Ramos (cell line): ENCODE results near the gene GP5.

ENCODE experiments used
- in situ Hi-C: fragments of 300-500 bp; cut with MboI; formaldehyde crosslinking; loops from one replicate; pipeline ENCODE4 v1.14.3; 2022; ENCODE audit warnings: low sequenced_read_pairs; ENCODE audit not compliant: unreplicated experiment

GP5 gene

DNA sequence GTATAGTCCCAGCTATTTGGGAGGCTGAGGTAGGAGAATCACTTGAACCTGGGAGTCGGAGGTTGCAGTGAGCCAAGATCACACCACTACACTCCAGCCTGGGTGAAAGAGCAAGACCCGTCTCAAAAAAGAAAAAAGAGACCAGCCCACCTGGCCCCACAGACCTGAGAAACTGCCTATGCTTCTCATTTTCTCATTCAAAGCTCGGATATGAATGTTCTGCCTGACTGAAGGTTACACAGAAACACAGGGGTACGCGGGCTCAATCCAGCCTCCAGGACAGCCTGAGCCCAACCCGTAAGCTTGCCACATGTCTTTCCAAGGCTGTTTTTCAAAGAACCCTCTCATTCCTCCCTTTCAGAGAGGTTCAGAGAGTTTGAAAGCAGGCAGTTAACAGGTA lies 19.8 kb downstream of the GP5 start:
- in situ Hi-C loops = no loop called here

DNA sequence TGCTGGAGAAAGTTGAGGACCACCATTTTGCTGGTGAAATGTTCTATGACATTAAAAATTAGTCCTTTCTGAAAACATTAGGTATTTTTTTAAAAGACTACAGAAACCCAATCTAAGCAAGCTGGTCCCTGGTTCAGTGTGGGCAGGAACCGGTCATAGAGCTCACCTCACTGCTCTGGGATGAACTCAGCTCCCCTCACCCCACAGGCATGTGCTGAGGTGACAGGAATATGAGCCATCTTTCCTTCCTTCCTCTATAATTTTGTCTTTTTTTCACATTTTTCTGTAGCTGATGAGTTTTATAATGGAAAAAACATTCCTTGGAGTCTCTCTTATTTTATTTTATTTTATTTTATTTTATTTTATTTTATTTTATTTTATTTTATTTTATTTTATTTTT lies 21.4 kb downstream of the GP5 start:
- in situ Hi-C loops = no loop called here

DNA sequence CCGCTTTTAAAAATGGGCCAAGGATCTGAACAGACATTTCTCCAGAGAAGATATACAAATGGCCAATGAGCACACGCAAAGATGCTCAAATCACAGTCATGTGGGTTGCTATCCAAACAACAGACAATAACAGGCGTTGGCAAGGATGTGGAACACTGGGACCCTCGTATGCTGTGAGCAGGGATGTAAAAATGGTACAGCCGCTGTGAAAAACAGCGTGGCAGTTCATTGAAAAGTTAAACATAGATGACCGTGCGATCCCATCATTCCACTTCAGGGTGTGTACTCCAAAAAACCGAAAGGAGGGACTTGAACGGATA lies 22.9 kb downstream of the GP5 start:
- in situ Hi-C loops = no loop called here

DNA sequence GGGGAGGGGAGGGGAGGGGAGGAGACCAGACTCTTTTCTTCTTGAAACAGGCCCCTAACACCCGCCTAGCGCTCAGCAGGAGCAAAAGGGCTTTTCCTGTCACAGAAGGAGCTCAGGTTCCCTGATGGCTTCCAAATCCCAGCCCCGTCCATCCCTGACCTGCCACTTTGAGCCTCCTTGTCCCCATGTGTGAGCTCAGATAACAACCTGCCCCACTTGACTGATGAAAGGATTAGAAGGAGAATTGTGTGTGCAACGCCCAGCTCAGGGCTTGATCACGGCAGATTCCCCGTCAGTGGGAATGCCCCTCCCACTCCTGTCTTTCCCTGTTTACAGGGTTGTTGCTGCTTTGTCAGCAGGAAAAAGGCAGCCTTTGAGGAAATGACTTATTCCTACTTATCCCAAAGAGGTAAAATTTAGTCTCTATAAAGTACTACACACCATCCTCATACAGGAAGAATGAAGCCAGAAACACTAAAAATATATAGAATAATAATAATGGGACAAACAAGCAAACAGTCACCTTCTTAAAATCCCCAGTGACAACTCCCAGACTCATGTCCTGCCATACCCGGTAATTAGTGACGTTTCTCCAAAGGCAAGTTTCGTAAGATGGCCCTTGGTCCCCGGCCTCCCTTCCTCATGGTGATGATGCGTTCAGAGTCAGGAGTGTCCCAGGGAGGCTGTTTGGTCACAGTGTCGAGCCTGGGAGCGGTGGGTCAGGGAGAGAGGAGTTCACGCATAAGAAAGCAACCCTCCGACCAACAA lies 23.4 kb downstream of the GP5 start:
- in situ Hi-C loops = no loop called here

DNA sequence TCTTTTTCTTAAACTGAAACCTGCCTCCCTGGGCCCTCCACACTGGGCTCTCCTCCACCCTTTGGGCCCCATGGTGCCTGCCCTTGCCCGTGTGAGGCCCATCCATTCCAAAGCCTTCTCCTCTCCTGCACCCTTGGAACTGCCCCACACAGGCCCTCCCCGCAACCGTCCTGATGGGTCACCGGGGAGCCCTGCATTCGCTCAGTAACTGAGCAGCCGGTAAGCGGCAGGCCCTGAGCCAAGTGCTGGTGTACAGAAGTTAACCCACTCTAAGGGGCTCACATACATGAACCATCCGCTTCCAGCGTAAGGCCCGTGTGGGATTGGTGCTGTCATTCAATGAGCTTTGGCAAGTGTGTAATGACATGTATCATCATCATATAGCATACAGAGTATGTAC lies 24.1 kb downstream of the GP5 start:
- in situ Hi-C loops = no loop called here

DNA sequence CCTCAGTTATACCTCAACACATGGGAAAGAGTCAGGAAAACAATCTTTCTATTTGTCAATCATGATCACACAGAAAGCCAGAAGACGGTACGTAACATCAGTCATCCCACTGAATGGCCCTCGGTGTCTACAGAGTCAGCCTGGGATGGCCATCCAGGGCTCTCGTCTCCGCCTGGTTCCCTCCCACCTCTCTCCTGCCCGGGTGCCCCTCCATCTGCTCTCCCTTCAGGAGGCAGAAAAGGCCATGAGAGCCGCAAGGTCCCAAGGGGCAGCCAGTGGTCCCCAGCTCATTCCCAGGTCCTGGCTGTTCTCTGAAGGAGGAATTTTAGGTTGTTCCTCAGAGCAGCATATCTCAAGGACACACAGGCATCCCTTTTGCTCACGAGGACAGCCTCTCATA lies 25.2 kb downstream of the GP5 start:
- in situ Hi-C loops = no loop called here

DNA sequence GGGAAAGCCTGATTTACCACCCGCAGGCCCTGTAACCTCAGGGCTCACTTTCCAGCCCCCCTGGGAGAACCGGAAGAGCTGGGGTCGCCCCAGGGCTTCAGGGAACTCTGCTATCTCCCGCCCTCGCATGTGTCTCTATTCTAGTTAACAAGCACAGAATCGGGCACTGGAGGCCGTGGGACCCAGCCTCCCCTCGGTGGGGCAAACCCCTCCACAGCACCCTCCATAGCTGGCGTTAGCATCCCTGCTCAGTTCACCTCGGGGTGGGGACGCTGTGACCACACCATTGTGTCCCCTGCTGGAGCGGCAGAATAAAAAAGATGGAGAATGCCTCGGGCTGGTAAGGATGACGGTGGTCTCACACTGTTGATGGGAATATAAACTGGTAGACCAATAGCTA lies 26.0 kb downstream of the GP5 start:
- in situ Hi-C loops = no loop called here

DNA sequence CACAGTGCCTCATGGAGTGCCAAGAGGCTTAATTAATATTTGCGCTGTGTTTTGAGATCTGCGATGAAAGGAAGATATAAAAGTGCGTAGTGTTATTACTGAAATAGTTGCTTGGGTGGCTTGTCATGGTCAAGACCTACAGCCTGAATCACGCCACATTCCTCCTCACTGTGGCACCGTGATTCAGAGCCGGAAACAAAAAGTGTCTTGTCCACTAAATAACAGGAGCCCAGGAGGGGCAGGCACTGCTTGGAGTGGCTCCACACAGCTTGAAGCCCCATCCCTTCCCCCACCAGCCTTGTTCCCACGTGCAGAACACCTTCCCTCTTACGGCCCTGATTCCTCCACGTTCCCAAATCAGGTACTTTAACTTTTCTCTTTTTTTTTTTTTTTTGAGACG lies 28.3 kb downstream of the GP5 start:
- in situ Hi-C loops = no loop called here

DNA sequence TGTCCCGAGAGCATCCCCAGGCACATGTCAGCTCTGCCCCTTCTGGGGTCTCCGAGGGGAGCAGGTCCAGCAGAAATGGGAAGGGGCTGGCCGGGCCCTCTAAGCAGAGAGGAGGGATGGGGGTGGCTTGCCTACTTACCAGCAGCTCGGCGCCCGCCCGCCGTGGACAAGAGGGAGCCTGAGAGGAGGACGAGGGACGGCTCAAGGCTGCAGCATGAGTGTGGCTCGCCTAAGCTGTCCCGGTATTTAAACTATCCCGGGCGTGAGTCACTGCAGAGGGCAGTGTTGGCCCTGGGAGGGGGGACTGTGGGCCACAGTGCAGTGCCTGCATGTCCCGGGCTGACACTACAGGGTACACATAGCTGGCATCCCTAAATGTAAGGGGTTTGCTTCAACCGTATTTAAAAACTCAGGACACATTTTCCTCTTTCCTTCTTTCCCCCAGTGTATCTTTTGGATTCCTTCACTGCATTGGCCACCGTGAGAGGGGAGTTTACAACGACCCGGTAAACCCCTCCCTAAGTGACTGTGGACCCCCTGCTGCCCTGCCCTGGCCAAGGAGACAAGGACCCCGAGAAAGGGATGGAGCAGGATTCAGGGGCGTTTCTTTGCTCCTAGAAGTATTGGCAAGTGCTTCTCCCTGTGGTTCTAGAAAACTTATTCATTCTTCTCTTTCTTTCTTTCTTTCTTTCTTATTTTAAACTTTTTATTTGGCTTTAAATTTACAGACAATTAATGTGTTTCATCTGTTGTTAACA lies 29.4 kb downstream of the GP5 start, which contains the start of gene LRRC15:
LRRC15 (minus strand) TSS at position 222 of the 758 bp plus-strand sequence. CDS start 8,700 bp downstream, outside the sequence.
- in situ Hi-C loops = no loop called here

DNA sequence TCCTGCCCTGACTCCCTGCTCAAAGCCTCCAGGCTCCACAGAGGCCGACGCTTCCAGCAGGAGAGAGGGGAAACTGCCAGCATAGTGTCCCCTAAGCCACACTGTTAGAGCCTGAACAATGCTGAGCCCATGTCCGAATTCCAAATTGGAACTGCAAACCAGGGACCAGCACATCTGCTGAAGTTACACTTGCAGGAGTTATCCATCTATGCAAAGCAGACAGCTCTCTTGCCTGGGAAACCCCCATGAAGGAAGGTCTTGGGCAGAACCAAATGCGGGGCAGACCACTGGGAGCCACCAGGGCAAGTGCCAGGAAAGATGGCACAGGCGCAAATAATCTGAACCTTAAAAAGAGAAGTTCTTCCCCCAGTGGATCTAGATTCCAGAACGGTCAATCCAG lies 30.1 kb downstream of the GP5 start:
- in situ Hi-C loops = no loop called here

DNA sequence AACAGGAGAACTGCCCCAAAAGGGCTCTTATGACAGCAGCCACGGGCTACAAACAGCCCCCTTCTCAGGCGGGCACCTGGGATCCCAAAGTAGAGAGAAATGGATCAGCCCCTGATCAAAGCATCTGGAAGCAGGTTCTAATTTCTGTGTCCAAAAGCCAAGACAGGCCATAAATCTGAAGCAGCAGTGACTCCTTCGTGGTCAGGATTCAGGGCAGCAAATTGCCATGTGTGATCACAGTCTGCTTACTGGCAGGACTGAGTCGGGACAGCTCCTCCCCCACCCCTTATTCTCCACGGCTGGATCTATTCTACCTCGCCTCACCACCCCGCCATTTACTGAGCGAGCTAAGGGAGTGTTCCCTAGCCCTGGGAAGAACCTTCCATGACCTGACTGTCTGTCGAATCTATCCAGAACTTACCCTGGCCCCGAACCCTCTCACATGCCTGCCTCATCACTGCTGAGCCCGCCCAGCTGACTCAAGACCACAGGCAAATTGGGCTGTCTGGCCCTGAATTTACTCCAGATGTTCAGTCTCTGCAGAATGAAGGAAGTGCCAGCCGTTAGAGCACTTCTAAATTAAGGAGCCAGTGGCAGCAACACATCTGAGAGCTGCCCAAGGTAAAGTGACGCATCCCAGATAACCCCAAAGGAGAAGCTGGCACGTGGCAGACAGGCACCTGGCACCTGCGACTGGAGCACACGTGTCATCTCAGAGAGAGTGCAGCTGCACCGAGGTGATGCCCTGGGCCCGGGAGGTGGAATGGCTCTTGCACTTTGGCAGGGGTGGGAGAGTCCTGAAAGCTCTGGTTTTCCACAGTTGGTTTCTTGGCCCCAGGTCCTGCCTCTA lies 30.8 kb downstream of the GP5 start:
- in situ Hi-C loops = no loop called here

DNA sequence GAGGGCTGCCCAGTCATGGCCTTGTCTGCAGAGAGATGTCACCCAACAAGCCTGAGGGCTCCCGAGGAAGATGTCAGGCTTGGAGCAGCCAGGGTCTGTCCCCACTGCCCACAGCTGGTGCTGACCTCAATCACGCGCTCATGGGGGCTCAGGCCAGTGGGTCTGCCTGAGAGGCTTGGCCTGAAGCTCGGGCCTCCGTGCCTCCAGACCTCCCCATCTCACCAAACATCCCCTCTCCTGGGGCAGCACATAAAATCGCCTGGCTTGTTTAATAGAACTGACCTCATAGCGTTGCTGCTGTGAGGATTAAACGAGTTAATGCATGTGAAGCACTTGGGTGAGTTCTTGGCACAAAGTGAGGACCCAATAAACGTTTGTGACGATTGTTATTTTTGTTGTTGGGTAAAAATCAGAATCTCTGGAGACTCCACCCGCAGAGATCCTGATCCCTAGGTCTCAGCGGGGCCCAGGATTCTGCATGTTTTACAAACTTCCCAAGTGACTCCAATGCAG lies 33.0 kb downstream of the GP5 start:
- in situ Hi-C loops = no loop called here

DNA sequence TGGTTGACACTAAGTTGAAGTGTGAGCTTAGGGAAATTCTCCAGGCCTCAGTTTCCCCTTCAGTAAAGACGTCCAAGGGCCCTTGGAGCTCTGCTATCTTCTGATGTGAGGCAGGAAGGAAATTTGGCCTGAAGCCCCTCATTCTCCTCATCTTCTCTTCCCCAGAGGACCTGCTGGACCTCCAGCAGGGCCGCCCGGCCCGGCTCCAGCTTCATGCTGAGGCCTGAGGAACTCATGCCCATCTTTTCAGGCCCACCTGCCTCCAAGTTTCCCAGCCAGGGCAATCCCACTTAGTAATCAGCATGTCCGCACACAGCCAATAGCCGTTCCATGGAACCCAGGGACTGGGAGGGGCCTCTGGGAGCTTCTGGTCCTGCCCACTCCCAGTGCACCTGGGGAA lies 33.5 kb downstream of the GP5 start:
- in situ Hi-C loops = no loop called here

DNA sequence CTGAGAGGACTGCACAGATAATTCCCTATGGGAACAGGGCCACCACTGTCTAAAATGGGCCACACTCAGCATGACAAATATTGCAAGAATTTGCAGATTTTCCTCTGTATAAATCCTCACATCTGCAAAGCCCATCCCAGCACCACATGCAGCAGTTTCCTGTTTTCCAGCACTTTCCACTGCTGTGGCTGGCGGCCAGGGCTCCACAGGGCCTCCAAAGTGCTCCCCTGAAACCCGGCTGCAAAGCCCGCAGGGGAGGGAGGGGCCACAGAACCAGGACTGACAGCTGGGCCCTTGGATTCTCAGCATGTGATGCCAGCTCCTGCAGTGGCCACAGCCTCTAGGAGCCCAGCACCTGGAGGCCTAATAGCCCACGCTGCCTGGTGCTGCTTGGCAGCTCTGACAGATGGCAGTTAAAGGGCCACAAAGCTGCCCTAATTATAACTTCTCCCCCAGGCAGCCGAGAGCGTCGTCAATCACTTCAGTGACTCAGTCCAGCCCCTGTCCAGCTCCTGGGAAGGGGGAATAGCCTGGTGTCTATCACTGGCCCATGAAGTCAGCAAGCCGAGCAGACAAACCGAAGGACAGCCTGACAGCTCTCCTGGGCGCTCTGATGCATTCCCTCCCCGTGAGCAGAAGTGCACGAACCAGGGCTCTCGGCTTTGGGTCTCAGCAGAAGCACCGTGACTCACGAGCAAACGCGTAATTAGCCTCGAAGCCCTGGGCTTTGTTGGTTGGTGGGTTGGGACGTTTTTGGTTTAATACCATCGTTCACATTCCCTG lies 34.2 kb downstream of the GP5 start:
- in situ Hi-C loops = no loop called here

DNA sequence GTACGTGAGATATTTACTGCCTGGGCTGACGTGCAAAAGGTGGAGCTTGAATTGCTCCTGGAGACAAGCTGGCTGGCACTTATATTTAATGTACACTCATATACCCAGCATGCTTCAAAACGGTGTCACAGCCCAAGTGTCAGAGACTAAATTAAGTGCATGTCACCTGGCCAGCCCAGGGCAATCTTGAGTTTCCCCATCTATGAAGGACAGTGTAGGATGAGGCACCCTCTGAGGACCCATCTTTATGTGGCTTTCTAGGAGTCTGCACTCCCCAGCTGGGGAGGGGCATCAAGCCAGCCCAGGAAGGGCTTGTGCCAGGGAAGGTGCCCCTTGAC lies 34.8 kb downstream of the GP5 start:
- in situ Hi-C loops = no loop called here

DNA sequence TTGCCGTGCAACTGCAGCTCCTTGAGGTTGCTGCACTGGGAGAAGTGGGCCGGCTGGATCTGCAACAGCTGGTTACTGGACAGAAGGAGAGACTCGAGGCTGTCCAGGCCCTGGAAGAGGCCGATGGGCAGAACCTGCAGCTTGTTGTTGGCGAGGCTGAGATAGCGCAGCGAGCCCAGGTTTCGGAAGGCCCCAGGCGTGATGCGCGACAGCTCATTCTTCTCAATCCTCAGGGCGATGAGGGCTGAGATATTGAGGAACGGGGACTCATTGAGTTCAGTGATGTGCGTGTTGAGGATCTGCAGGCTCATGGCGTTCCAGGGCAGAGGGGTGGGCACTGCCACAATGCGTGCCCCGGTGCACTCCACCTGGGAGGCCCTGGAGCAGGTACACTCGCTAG lies 38.5 kb downstream of the GP5 start:
- in situ Hi-C loops = no loop called here

DNA sequence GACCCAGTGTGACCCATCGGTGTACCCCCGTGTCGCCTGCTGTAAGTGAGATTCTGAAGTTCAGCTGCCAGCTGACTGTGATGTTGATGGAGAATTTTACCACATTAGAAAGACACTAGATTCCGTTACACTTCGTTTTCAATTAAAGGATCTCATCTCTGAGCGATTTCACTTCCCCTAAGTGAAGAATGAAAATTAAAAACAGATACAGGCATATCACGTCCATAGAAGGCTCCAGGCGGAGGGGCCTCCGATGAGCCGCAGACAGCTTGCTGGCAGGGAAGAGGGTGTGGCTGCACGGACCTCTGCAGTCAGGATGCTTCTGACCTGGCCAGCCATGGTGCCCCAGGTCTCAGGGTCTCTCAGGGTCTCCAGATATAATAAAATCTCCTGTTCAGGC lies 41.4 kb downstream of the GP5 start:
- in situ Hi-C loops = no loop called here

DNA sequence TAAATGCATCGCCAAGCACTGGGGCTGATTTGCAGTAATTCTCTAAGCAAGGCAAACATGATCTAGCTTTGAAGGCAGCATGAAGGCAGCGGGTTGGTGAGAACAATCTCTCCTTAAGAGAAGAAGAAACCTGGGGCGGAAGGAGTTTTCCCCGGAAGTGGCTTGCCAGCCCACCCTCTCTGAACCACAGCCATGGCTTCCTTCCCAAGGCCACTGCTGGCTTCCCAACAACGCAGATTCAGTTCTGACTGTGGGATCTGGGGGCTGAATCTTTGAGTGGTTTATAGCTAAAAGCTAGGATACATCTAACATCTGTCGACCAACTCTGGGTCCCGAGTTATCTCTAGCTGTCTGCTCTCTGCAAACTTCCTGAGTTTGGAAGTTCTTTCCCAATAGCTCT lies 43.7 kb downstream of the GP5 start:
- in situ Hi-C loops = no loop called here

DNA sequence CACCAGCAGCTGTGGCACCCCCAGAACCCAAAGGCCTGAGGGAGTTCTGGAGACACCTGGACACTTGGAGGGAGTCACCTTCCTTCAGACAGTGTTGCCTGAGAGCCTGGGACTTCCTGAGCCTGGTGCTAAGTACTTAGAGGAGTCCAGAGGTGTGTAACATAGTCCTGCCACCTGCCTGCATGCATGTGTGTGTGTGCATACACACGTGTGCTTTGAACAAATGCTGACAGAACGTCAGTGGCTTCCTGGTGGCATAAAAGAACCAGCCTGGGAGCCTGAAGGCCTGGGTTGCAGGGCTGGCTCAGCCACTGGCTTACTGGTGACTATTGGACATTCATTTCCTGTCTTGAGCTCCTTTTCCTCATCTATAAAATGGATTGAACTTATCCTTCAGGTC lies 44.8 kb downstream of the GP5 start:
- in situ Hi-C loops = no loop called here

DNA sequence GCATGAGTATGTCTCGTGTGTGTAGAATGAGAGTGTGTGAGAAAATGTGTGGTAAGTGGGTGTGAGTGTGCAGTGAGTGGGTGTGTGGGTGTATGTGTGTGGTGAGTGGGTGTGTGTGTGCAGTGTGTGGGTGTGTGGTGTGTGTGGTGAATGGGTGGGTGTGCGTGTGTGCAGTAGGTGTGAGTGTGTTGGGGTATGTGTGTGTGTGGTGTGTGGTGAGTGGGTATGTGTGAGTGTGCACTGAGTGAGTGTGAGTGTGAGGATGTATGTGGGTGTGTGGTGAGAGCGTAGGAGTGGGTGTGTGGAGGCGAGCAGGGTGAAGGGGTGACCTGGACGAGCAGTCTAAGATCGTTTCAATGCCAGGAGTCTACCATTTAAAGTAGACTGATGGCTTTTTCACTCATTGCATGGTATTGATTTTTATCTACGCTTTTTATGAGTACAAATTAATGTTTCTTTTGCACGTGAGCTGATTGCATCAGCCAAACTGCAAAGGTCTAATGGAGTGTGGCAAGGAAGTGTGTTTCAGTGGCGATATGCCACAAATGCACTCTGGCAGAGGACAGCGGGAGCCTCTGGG lies 46.3 kb downstream of the GP5 start:
- in situ Hi-C loops = no loop called here
